ENCODE data around the gene FAM184A.

DNA sequence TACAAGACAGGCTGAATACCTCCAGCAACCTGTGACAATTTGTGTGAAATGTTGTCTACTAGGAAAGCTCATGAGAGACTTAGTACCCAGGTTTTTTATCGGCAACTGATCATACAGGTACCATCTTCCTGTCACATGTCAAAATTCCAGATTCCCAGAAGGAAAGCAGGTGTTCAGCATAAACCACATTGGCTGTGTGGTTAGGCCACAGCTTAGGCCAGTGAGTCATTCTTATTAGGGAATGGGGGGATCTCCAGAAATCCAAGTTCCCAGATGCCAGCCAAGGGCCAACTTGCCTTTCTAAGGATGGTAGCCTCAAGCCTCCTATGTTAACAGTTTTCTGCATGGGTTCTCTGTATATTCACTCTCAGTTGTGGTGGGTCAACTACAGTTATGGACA lies 65.9 kb downstream of the FAM184A start:
- TF ChIP-seq JUN (CRISPR knock-in tag; IDR thresholded peaks at IDR 0.05) (no peak), CBFB (CRISPR knock-in tag; IDR thresholded peaks at IDR 0.05; ENCODE audit: low read depth) (no peak), NR2C2 (CRISPR knock-in tag; IDR thresholded peaks at IDR 0.05) (no peak), ZBTB21 (CRISPR knock-in tag; IDR thresholded peaks at IDR 0.05; ENCODE audit: borderline replicate concordance) (no peak), CREM (CRISPR knock-in tag; IDR thresholded peaks at IDR 0.05) (no peak), NFE2L1 (CRISPR knock-in tag; IDR thresholded peaks at IDR 0.05) (no peak), ZNF232 (CRISPR knock-in tag; IDR thresholded peaks at IDR 0.05) (no peak), NFYB (CRISPR knock-in tag; conservative IDR thresholded peaks at IDR 0.05; ENCODE audit: low read depth) (no peak), ZNF671 (CRISPR knock-in tag; IDR thresholded peaks at IDR 0.05) (no peak), ZNF416 (CRISPR knock-in tag; IDR thresholded peaks at IDR 0.05) (no peak)
- TF ChIP-seq, protein P1, sequence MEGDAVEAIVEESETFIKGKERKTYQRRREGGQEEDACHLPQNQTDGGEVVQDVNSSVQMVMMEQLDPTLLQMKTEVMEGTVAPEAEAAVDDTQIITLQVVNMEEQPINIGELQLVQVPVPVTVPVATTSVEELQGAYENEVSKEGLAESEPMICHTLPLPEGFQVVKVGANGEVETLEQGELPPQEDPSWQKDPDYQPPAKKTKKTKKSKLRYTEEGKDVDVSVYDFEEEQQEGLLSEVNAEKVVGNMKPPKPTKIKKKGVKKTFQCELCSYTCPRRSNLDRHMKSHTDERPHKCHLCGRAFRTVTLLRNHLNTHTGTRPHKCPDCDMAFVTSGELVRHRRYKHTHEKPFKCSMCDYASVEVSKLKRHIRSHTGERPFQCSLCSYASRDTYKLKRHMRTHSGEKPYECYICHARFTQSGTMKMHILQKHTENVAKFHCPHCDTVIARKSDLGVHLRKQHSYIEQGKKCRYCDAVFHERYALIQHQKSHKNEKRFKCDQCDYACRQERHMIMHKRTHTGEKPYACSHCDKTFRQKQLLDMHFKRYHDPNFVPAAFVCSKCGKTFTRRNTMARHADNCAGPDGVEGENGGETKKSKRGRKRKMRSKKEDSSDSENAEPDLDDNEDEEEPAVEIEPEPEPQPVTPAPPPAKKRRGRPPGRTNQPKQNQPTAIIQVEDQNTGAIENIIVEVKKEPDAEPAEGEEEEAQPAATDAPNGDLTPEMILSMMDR (IDR thresholded peaks at IDR 0.05): no peak
- TF ChIP-seq, protein P2, sequence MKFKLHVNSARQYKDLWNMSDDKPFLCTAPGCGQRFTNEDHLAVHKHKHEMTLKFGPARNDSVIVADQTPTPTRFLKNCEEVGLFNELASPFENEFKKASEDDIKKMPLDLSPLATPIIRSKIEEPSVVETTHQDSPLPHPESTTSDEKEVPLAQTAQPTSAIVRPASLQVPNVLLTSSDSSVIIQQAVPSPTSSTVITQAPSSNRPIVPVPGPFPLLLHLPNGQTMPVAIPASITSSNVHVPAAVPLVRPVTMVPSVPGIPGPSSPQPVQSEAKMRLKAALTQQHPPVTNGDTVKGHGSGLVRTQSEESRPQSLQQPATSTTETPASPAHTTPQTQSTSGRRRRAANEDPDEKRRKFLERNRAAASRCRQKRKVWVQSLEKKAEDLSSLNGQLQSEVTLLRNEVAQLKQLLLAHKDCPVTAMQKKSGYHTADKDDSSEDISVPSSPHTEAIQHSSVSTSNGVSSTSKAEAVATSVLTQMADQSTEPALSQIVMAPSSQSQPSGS (CRISPR knock-in tag; IDR thresholded peaks at IDR 0.05; ENCODE audit: borderline replicate concordance, low read depth): no peak
- TF ChIP-seq, protein P3, sequence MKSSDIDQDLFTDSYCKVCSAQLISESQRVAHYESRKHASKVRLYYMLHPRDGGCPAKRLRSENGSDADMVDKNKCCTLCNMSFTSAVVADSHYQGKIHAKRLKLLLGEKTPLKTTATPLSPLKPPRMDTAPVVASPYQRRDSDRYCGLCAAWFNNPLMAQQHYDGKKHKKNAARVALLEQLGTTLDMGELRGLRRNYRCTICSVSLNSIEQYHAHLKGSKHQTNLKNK (CRISPR knock-in tag; IDR thresholded peaks at IDR 0.05): no peak
- TF ChIP-seq, protein P4, sequence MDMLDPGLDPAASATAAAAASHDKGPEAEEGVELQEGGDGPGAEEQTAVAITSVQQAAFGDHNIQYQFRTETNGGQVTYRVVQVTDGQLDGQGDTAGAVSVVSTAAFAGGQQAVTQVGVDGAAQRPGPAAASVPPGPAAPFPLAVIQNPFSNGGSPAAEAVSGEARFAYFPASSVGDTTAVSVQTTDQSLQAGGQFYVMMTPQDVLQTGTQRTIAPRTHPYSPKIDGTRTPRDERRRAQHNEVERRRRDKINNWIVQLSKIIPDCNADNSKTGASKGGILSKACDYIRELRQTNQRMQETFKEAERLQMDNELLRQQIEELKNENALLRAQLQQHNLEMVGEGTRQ (CRISPR knock-in tag; IDR thresholded peaks at IDR 0.05): no peak

Data from WTC11 (cell line).